Osteocyte (in vitro differentiated cells): ENCODE results near the gene EDN1. TPM values are rescaled to one million over a fixed set of nuclear protein-coding genes. Genes with fewer than 3 reads are reported as not detected.

Experiments
- DNase-seq: peaks from one replicate; pipeline ENCODE4 v3.0.0; 2021; ENCODE audit warnings: mixed read lengths; ENCODE audit not compliant: unreplicated experiment; ENCODE audit errors: extremely low spot score
- H3K27ac Mint-ChIP-seq: one replicate; pipeline ENCODE4 v1.8.0; 2021; ENCODE audit warnings: mild to moderate bottlenecking, mixed read lengths; ENCODE audit not compliant: unreplicated experiment
- H3K27me3 Mint-ChIP-seq: one replicate; pipeline ENCODE4 v1.8.0; 2021; ENCODE audit warnings: mixed read lengths; ENCODE audit not compliant: unreplicated experiment
- H3K36me3 Mint-ChIP-seq: one replicate; pipeline ENCODE4 v1.8.0; 2021; ENCODE audit warnings: mixed read lengths; ENCODE audit not compliant: unreplicated experiment
- H3K4me1 Mint-ChIP-seq: one replicate; pipeline ENCODE4 v1.8.0; 2021; ENCODE audit warnings: mixed read lengths; ENCODE audit not compliant: unreplicated experiment
- H3K4me3 Mint-ChIP-seq: one replicate; pipeline ENCODE4 v1.8.0; 2021; ENCODE audit warnings: mild to moderate bottlenecking, moderate library complexity, mixed read lengths; ENCODE audit not compliant: unreplicated experiment
- H3K9me3 Mint-ChIP-seq: one replicate; pipeline ENCODE4 v1.8.0; 2021; ENCODE audit warnings: mixed read lengths; ENCODE audit not compliant: unreplicated experiment
- total RNA-seq: library from RNA; stranded (reverse); gene quantifications from 2 replicates; pipeline ENCODE4 v1.2.1, GENCODE V29; 2021
- TF ChIP-seq, protein P1 (sequence below): fragments of 200-600 bp; sonication (generic); IDR thresholded peaks from 2 replicates; pipeline ENCODE4 v1.5.0; 2021; ENCODE audit warnings: antibody characterized with exemption, mild to moderate bottlenecking, moderate library complexity

Gene EDN1
- total RNA-seq, 1 donor from 2014 or later = 13.2 TPM

DNA sequence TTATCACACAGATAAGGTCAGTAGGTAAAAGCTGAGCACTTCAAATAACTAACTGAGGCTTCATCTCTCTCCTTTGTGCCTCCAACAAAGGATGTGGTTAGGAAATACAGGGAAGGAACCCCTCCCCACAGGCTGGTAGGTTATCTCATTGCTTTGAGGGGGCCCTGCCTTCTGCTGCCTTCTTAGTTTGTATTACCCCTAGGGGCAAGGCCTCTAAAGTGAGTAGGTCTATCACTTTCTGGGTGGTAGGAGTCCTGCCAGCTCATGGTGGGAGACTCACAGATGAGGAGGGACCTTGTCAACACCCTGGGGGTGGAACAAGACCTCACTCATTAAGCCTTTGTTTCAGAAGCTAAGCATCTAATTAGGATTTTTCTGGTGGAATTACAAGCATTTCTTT, 34.6 kb downstream of the EDN1 start:
- DNase-seq = peak; percentile 34
- H3K27ac Mint-ChIP-seq = peak overlapping the region; percentile 33
- H3K4me3 Mint-ChIP-seq = no peak overlapping the region
- TF ChIP-seq, protein P1, sequence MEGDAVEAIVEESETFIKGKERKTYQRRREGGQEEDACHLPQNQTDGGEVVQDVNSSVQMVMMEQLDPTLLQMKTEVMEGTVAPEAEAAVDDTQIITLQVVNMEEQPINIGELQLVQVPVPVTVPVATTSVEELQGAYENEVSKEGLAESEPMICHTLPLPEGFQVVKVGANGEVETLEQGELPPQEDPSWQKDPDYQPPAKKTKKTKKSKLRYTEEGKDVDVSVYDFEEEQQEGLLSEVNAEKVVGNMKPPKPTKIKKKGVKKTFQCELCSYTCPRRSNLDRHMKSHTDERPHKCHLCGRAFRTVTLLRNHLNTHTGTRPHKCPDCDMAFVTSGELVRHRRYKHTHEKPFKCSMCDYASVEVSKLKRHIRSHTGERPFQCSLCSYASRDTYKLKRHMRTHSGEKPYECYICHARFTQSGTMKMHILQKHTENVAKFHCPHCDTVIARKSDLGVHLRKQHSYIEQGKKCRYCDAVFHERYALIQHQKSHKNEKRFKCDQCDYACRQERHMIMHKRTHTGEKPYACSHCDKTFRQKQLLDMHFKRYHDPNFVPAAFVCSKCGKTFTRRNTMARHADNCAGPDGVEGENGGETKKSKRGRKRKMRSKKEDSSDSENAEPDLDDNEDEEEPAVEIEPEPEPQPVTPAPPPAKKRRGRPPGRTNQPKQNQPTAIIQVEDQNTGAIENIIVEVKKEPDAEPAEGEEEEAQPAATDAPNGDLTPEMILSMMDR = no peak
- no peaks in the 10 kb centered on the region for H3K9me3 Mint-ChIP-seq
- H3K36me3 Mint-ChIP-seq = no peaks in the 10 kb centered on the region
- peaks cover 14% of the 10 kb centered on the region for H3K4me1 Mint-ChIP-seq
- no peaks in the 10 kb centered on the region for H3K27me3 Mint-ChIP-seq

DNA sequence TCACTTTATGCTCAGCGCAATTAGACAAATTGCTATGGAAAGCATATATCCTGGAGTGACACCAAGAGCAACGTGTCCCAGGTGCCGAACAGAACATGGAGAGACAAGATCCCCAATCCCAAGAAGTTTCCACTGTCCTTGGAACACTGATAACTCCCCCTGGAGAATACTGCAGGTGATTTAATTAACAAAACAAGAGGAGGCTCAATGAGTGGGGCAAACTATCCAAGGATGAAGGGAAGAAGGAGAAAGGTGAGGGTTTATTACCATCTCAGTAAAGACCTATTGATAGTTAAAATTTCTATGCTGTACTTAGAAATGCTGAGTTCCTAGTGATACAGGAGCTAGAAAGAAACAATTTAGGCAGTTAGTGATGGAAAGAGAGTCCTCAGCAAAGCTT, 35.7 kb downstream of the EDN1 start:
- TF ChIP-seq, protein P1 = no peak
- no peak overlapping the region for H3K4me3 Mint-ChIP-seq
- DNase-seq = no peak
- peaks cover 14% of the 10 kb centered on the region for H3K4me1 Mint-ChIP-seq
- H3K27me3 Mint-ChIP-seq = no peaks in the 10 kb centered on the region
- H3K36me3 Mint-ChIP-seq = no peaks in the 10 kb centered on the region
- no peaks in the 10 kb centered on the region for H3K9me3 Mint-ChIP-seq
- no peak overlapping the region for H3K27ac Mint-ChIP-seq

DNA sequence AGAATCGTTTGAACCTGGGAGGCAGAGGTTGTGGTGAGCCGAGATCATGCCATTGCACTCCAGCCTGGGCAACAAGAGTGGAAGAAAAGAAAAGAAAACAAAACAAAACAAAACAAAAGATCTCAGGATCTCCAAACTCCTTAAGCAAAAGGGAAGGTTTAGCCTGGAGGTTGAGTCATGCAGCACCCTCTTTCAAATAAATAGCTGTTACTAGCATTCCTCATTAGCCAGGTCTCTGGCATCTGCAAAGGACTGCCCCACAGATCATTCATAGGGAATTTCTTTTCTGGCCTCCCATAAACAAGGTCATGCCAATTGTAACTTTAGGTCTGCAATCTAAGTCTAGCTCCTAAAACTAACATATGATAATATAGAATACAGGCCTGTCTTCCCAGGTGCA, 37.2 kb downstream of the EDN1 start:
- no peaks in the 10 kb centered on the region for H3K36me3 Mint-ChIP-seq
- no peak overlapping the region for H3K4me3 Mint-ChIP-seq
- TF ChIP-seq, protein P1 = no peak
- no peaks in the 10 kb centered on the region for H3K27me3 Mint-ChIP-seq
- no peak overlapping the region for H3K27ac Mint-ChIP-seq
- DNase-seq = no peak
- no peaks in the 10 kb centered on the region for H3K9me3 Mint-ChIP-seq
- H3K4me1 Mint-ChIP-seq = peaks cover 17% of the 10 kb centered on the region

DNA sequence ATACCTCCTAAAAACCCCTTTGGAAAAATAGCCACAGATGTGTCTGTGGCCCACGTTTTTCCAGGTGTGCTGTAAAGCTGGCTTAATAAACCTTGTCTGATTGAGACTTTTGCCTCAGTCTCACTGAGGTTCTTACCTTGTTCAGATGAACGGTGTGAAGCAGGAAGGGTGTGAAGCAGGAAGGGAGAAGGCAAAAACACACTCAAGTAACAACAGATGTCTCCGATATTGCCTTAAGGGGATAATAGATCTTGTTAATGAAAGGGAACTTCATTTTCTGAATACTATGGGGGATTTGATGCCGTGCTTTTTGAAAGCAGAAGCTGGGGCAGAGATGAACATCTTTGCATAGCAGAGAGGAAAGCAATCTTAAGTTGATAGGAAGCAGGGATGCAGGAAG, 37.8 kb downstream of the EDN1 start:
- Mint-ChIP-seq H3K27ac (no peak overlapping the region), H3K27me3 (no peaks in the 10 kb centered on the region), H3K4me3 (no peak overlapping the region), H3K9me3 (no peaks in the 10 kb centered on the region), H3K4me1 (peaks cover 17% of the 10 kb centered on the region), H3K36me3 (no peaks in the 10 kb centered on the region)
- TF ChIP-seq, protein P1 = no peak
- no peak for DNase-seq

DNA sequence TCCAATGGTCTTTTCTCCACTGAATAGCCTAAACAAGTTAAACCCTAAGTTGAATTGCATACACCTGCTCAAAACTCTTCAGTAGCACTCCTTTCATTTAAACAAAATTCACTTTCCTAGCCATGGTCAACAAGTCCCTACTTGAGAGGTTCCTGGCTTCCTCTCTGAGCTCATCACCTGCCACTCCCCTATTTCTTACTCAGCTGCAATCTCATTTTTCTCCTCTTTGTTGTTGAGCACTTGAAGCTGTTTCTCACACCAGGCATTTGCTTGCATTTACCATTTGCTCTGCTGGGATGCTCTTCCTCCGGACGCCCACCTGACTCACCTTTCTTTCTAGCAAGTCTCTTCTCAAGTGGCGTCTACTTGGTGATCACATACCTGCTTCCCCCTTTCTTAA, 38.5 kb downstream of the EDN1 start:
- Mint-ChIP-seq H3K27ac (no peak overlapping the region), H3K27me3 (no peaks in the 10 kb centered on the region), H3K9me3 (no peaks in the 10 kb centered on the region), H3K4me3 (no peak overlapping the region), H3K36me3 (no peaks in the 10 kb centered on the region), H3K4me1 (peaks cover 16% of the 10 kb centered on the region)
- peak; percentile 40 for DNase-seq
- TF ChIP-seq, protein P1 = no peak
